ENCODE data around the gene SPARC. TPM values are rescaled to one million over a fixed set of nuclear protein-coding genes. Genes with fewer than 3 reads are reported as not detected.
A peak's percentile ranks its signal among the peaks of the same experiment; 100 is the strongest.
"Not testable (repeated sequence)": the region's sequence is repeated elsewhere in the genome, so short reads cannot be mapped to it uniquely, and the experiment has no call there.

Gene SPARC
- total RNA-seq, 2 experiments from 2014 or later, result 0.39 to 0.96 TPM

DNA sequence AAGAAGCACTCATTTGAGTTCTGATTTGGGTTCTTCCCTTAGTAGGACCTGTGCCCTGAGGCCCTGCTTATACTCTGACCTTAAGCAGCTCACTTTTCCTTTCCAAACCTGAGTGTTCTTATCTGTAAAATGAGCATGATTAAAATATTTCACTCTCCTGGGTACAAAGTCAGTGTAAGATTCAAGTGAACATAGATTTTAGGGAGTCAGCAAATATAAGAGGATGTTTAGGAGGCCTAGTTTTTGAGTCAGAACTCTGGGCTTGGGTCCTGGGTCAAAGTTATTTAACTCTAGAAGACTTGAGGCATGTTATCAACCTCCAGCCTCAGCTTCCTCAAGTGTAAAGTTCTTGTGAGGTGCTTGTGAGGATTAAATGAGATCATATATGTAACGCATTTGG, 8.7 kb upstream of the SPARC start:
- Mint-ChIP-seq H3K4me3 (no peak overlapping the region), H3K4me1 (no peaks in the 10 kb centered on the region)
- POLR2A ChIA-PET, result no interaction called here

DNA sequence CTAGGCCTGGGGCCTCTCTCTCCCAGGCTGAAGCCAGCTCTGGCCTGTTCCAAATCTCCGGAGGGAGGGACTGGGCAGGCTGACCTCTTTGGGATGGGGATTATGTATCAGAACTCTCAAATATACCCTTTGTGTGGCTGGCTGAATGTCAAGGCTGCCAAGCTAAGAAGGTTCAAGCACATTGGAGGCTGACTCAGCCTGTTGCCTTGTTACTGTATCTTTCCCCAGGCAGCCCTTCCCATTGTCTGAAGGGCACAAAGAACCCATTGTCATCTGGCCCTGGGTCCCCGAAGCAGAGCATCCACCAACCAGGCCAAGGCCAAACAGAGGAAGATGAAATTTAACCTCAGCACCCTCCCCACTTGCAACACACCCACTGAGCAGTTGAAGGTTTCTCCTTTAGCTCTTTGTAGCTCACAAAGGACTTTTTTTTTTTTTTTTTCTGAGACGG, 7.3 kb upstream of the SPARC start:
- Mint-ChIP-seq H3K27me3 (peaks cover 2% of the 10 kb centered on the region), H3K27ac (no peak overlapping the region), H3K4me1 (no peaks in the 10 kb centered on the region), H3K4me3 (no peak overlapping the region), H3K9me3 (no peaks in the 10 kb centered on the region), H3K36me3 (no peaks in the 10 kb centered on the region)
- ATAC-seq (ENCODE audit: low read depth) (no peak), DNase-seq (no peak)
- POLR2A ChIA-PET, result no interaction called here

More for the DNA sequence above, 8.7 kb upstream of the SPARC start:
- ATAC-seq (ENCODE audit: low read depth) (no peak), DNase-seq (no peak)
- H3K9me3 Mint-ChIP-seq, result no peaks in the 10 kb centered on the region
- H3K27me3 Mint-ChIP-seq, result no peaks in the 10 kb centered on the region
- H3K27ac Mint-ChIP-seq, result no peak overlapping the region
- no peaks in the 10 kb centered on the region for H3K36me3 Mint-ChIP-seq

DNA sequence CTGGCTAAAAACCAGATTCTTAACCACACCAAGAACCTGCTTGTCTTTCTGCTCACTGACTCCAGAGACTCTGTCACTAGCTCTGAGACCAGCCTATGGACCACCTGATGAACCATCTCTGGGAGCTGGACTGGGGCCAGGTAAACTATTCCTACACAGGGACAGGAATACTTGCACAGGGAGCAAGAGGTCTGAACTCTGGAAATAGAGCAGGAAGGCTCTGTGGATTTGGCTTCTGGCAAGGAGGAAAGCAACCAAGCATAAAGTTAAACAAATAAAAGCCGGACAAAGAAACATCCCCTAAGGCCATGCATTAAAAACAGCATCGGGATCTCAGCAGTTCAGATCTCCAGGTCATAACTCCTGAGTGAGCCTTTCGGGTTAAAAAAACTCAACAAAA, 5.6 kb upstream of the SPARC start:
- Mint-ChIP-seq H3K27ac (no peak overlapping the region), H3K36me3 (no peaks in the 10 kb centered on the region), H3K27me3 (peaks cover 11% of the 10 kb centered on the region), H3K9me3 (no peaks in the 10 kb centered on the region), H3K4me1 (no peaks in the 10 kb centered on the region), H3K4me3 (no peak overlapping the region)
- DNase-seq (no peak), ATAC-seq (ENCODE audit: low read depth) (no peak)
- POLR2A ChIA-PET, result no interaction called here

DNA sequence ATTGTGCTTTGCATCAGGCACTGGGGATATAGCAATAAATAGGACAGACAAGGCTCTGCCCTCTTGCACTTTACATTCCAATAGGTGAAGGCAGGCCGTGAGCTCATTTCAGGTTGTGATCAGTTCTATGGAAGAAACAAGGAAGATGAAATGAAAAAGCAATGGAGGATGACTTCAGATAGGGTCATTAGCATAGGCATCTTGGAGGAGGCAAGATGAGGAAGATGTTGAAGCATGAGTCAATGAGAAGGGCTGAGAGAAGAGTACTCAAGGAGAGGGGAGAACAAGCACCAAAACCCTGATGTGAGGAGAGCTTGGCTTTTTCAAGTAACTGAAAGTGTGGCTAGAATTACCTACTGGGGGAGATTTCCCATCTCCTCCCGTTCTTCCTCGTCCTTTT, 5.0 kb upstream of the SPARC start:
- Mint-ChIP-seq H3K9me3 (no peaks in the 10 kb centered on the region), H3K27me3 (peaks cover 17% of the 10 kb centered on the region)
- POLR2A ChIA-PET, result no interaction called here

DNA sequence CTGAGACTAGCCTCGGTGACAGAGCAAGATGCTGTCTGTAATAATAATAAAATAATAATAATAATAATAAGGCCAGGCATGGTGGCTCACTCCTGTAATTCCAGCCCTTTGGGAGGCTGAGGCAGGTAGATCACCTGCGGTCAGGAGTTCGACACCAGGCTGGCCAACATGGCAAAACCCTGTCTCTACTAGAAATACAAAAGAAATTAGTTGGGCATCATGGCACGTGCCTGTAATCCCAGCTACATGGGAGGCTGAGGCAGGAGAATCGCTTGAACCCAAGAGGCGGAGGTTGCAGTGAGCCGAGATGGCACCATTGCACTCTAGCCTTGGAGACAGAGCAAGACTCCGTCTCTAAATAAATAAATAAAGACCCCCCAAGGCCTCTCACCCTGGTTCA, 2.9 kb upstream of the SPARC start:
- DNase-seq; ATAC-seq (ENCODE audit: low read depth); H3K27ac Mint-ChIP-seq; H3K4me1 Mint-ChIP-seq; POLR2A ChIA-PET; H3K36me3 Mint-ChIP-seq; H3K9me3 Mint-ChIP-seq; H3K4me3 Mint-ChIP-seq: not testable (repeated sequence)
- peaks cover 32% of the 10 kb centered on the region for H3K27me3 Mint-ChIP-seq

More for the DNA sequence above, 5.0 kb upstream of the SPARC start:
- H3K4me3 Mint-ChIP-seq, result no peak overlapping the region
- ATAC-seq (ENCODE audit: low read depth), result no peak
- H3K4me1 Mint-ChIP-seq, result peaks cover 5% of the 10 kb centered on the region
- no peak for DNase-seq
- H3K36me3 Mint-ChIP-seq, result no peaks in the 10 kb centered on the region
- no peak overlapping the region for H3K27ac Mint-ChIP-seq

DNA sequence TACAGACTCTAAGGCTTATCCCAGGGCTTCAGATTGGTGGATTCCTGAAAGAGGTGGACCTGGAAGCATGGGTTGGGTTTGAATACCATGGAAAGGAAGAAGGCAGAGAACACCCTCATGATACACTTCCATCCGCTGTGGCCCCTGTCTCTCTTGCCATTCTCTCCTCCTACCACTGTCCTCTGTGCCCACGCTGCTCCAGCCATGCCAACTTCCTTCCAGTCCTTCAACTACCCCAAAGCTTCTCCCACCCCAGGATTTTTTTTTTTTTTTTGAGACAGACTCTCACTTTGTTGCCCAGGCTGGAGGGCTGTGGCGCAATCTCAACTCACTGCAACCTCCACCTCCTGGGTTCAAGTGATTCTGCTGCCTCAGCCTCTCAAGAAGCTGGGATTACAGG, 1.7 kb upstream of the SPARC start:
- DNase-seq (no peak), ATAC-seq (ENCODE audit: low read depth) (no peak)
- no peak overlapping the region for H3K27ac Mint-ChIP-seq
- H3K27me3 Mint-ChIP-seq, result peaks cover 32% of the 10 kb centered on the region
- POLR2A ChIA-PET, result no interaction called here
- peaks cover 9% of the 10 kb centered on the region for H3K4me1 Mint-ChIP-seq
- H3K9me3 Mint-ChIP-seq, result no peaks in the 10 kb centered on the region
- H3K36me3 Mint-ChIP-seq, result no peaks in the 10 kb centered on the region
- no peak overlapping the region for H3K4me3 Mint-ChIP-seq

DNA sequence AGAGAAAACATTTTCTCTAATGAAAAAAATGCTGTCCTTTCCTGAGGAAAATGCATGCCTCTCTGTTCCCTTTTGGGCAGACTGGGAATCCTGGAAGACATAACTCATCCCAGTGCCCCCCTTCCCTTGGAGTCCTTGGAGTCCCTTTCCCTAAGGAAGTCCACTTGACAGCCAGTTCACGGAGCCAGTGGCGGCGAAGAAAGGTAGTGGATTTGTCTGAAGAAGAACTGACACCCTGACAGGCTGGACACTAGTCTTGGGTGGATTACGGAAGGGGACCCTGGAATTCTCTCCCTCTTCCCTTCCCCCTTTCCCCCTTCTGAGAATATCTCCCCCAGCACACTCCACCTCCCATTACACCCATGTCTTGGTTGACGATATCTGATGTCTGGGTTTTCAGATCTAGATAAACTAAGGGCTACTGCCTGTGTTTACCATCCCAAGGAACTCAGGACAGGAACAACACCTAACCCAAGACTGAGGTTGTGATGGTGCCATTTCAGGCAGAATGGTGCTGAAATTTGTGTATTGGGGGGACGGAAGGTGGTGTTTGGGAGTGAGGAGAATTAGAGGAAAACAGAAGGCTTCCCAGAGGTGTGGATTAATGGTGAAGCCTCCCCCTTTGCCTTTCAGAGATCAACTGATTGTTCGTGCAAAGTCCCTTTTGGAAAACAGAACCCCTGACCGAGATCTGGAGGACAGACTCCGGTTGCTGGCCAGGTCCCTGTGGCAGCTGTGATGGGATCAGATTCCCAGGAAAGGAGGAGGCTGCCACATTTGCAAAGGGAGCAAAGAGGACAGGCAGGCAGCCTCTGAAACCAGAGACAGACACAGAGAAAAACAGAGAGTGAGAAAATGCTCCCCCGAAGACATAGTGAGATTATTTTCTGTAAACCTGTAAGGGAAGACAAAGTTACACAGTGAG, 704 bp downstream of the SPARC start:
- ATAC-seq (ENCODE audit: low read depth) (no peak), DNase-seq (no peak)
- Mint-ChIP-seq H3K27me3 (peaks cover 36% of the 10 kb centered on the region), H3K9me3 (no peaks in the 10 kb centered on the region), H3K27ac (no peak overlapping the region), H3K36me3 (no peaks in the 10 kb centered on the region), H3K4me3 (peak overlapping the region; percentile 67), H3K4me1 (peaks cover 9% of the 10 kb centered on the region)
- POLR2A ChIA-PET, result interaction anchor here (0.5 kb wide), 1 partner anchor 21 kb away, joined by 3 read pairs; no protein-coding TSS in a partner anchor

DNA sequence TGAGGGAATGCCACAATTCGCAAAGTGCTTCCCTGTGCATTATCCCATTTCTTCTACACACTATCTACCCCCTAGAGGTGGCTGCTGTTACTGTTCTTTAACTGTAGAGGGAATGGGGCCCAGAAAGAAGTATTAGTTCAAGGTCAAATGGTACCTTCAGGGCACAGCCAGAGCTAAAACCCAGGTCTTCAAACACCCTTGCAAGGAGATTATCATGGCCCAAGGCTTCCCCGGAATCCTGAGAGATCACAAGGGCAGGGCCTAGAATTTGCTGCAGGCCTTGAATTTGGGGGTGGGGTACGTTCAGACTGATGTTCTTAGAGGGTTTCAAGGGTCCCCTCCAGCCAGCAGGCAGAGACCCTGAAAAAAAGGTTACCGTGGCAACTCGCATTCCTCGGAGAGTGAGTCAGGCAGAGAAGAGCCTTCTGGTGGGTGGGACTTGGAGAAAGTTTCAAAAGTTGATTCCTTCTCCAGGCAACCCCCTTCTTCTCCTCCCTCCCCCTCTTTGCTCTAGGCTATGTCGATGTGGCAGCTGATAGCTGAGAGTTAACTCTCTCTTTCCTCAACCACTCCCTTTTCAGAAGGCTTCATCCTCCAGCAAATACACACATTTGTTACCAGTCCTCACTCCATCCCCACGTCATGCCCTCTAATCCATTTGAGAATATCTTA, 1.9 kb downstream of the SPARC start:
- no peaks in the 10 kb centered on the region for H3K36me3 Mint-ChIP-seq
- no peak overlapping the region for H3K4me3 Mint-ChIP-seq
- peaks cover 9% of the 10 kb centered on the region for H3K4me1 Mint-ChIP-seq
- DNase-seq, result no peak
- peaks cover 36% of the 10 kb centered on the region for H3K27me3 Mint-ChIP-seq
- ATAC-seq (ENCODE audit: low read depth), result no peak
- H3K27ac Mint-ChIP-seq, result no peak overlapping the region
- H3K9me3 Mint-ChIP-seq, result no peaks in the 10 kb centered on the region
- POLR2A ChIA-PET, result interaction anchor here (0.6 kb wide), 1 partner anchor 134 kb away, joined by 3 read pairs; no protein-coding TSS in a partner anchor

DNA sequence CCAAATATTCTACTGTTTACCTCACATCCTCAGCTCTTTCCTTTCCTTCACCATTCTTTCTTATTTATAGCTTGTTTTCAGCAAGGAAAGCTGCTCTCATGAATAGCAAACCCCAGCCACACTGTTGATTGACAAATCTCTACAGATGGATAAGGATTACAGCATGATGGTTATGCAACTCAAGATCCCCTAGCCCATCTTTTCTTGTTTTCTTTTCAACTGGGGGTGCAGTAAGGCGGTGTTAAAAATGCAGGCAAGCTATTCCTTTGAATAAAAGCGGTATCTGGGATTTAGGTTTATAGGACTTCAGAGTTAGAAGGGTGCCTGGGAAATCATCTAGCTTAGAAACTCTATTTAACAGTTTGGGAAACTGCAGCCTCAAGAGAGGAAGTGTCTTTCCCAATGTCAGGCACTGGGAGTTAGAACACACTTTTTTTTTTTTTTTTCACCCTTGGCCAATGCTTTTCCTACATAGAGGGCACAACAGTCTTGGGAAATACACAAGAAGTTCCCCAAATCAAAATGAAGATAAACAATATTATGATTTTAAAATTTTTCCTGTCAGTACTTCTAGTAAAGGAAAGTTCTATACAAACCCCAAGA, 2.6 kb downstream of the SPARC start:
- no peaks in the 10 kb centered on the region for H3K36me3 Mint-ChIP-seq

DNA sequence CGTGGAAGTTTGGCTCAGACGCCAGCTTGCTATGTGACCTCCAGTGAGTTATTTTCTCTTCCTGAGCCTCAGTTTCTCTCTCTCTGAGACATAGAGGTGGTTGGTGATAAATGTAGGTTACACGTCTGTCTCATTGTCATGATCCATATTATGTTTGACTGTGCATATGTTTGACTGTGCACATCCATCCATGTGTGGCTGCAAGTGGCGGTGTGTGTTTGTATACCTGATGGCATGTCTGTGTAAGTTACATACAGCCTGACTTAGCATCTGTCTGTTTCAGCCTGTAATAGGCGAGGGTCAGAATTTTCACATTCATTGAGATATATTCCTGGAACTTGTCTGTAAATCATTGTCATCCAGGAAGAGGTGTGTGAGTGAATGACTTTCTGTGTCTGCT, 3.3 kb downstream of the SPARC start:
- Mint-ChIP-seq H3K27me3 (peaks cover 31% of the 10 kb centered on the region), H3K4me3 (no peak overlapping the region), H3K4me1 (peaks cover 9% of the 10 kb centered on the region), H3K36me3 (no peaks in the 10 kb centered on the region), H3K9me3 (no peaks in the 10 kb centered on the region), H3K27ac (no peak overlapping the region)
- DNase-seq, result no peak
- no peak for ATAC-seq (ENCODE audit: low read depth)
- POLR2A ChIA-PET, result no interaction called here

More for the DNA sequence above, 2.6 kb downstream of the SPARC start:
- ATAC-seq (ENCODE audit: low read depth) (no peak), DNase-seq (no peak)
- Mint-ChIP-seq H3K27ac (no peak overlapping the region), H3K9me3 (no peaks in the 10 kb centered on the region), H3K27me3 (peaks cover 34% of the 10 kb centered on the region), H3K4me1 (peaks cover 9% of the 10 kb centered on the region), H3K4me3 (no peak overlapping the region)
- POLR2A ChIA-PET, result interaction anchor here (0.6 kb wide), 1 partner anchor 135 kb away, joined by 3 read pairs; no protein-coding TSS in a partner anchor

DNA sequence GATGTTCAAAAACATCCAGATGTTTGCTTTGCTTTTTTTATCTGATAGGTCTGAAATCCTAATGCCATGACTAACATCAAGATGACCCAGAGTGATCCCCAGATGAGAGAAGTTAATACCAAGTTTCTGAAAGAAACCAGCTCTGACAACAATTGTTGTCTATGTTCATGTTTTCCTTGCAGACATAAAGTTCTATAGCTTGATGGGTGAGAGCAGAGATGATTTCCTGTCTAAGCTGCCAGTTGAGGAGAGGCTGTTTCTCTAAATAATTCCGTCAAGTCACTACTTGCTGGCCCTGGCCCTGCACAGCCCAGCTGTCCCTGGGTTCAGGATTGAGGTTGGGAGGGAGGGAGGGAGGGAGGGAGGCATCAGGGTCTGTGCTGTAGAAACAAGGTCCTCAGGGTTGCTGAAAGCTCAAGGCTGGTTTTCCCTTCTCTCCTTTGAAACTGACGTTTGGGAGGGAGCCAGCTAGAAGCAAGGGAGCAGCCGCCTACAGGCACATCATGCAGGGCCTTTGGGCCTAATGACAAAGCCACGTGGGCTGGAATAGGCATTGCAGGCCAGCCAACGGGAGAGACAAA, 3.9 kb downstream of the SPARC start:
- DNase-seq (no peak), ATAC-seq (ENCODE audit: low read depth) (no peak)
- Mint-ChIP-seq H3K9me3 (no peaks in the 10 kb centered on the region), H3K27ac (no peak overlapping the region), H3K4me3 (no peak overlapping the region), H3K36me3 (no peaks in the 10 kb centered on the region), H3K27me3 (peaks cover 26% of the 10 kb centered on the region), H3K4me1 (peaks cover 9% of the 10 kb centered on the region)
- POLR2A ChIA-PET, result no interaction called here

DNA sequence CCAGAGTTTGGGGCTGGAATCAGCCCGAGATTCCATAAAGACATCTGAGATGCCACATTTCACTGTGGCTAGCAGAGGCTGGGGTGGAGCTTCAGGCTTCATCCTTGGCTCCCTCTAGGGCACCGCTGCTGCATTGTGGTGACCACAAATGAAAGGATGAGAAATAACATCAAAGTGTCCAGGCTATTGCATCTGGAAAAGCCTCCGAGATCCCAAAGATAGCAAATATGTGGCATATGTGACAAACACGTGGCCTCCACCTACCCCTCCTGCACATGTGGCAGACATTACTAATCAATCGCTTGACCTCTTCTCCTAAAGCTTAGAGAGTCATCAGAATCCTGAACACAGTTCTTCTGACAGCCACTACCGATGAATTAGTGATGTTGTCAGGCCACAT, 4.5 kb downstream of the SPARC start:
- Mint-ChIP-seq H3K4me1 (peaks cover 9% of the 10 kb centered on the region), H3K27me3 (peaks cover 25% of the 10 kb centered on the region), H3K9me3 (no peaks in the 10 kb centered on the region), H3K36me3 (no peaks in the 10 kb centered on the region), H3K4me3 (no peak overlapping the region), H3K27ac (no peak overlapping the region)
- POLR2A ChIA-PET, result no interaction called here
- DNase-seq (no peak), ATAC-seq (ENCODE audit: low read depth) (no peak)

DNA sequence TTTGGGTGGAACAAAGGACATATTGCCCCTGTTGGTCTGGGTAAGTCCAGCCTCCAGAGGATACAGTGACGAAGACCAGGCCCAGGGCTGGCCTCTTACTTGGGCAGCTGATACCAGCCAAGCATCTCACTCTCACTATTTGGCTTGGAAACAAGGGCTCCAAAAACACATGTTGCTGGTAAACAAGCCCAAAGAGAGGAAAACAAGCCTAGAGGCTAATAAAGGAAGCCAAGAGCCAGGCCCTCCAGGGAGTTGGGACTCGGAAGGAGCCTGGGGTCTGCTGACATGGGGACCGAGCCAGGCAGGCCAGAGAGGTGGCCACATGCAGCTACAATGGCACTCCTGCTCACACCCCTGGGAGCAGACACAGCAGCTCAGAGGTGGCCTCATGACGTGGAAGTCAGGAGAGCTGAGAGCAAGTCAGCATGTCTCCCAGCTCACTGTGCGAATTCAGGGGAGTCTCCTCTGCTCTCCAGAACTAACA, 5.7 kb downstream of the SPARC start:
- no peaks in the 10 kb centered on the region for H3K4me1 Mint-ChIP-seq
- H3K9me3 Mint-ChIP-seq, result no peaks in the 10 kb centered on the region
- no peaks in the 10 kb centered on the region for H3K36me3 Mint-ChIP-seq
- H3K27ac Mint-ChIP-seq, result no peak overlapping the region
- H3K4me3 Mint-ChIP-seq, result no peak overlapping the region
- ATAC-seq (ENCODE audit: low read depth) (no peak), DNase-seq (no peak)
- H3K27me3 Mint-ChIP-seq, result peaks cover 15% of the 10 kb centered on the region
- POLR2A ChIA-PET, result no interaction called here

Measured in activated naive CD8-positive, alpha-beta T cell treated with anti-CD3 and anti-CD28 coated beads, Interleukin-2, amount 10 ng/mL, durations not matched to agents 7 days and 5 days (primary cell).